K562 (cell line): ENCODE results near the gene ZNF716. TPM values are rescaled to one million over a fixed set of nuclear protein-coding genes. Genes with fewer than 3 reads are reported as not detected.
"Not testable (repeated sequence)": the region's sequence is repeated elsewhere in the genome, so short reads cannot be mapped to it uniquely, and the experiment has no call there.

ENCODE experiments used
- ATAC-seq: fragments of 200-7000 bp; cut with Tn5 transposase; 3 replicates; pipeline ENCODE4 v1.9.1; 2020; ENCODE audit warnings: moderate library complexity
- BruUV-seq: library from RNA; stranded (reverse); fragments of 400-500 nt; replicated peaks from 2 replicates; lab custom pipeline; 2021; lab: Mats Ljungman, UMichigan
- CTCF ChIA-PET: fragments of 300-600 bp; formaldehyde crosslinking; extraction: SDS; loops from one replicate; lab custom pipeline; 2021; ENCODE audit warnings: low intra/inter-chr PET ratio; lab: Yijun Ruan, JAX
- POLR2A ChIA-PET: fragments of 300-600, 350-650 bp; sonication (Branson Sonifier 250); formaldehyde crosslinking; extraction: SDS; loops from one replicate; lab custom pipeline; 2021; ENCODE audit warnings: antibody characterized with exemption, inconsistent platforms; lab: Yijun Ruan, JAX
- DNase-seq, 4 experiments: peaks; one replicate each; pipeline versions ENCODE4 v3.0.0 to v3.0.0-alpha.2; 2011 to 2018; ENCODE audit warnings: low spot score in 3 of 4, mixed read lengths in 3 of 4; ENCODE audit errors: extremely low read depth in 1 of 4
- FAIRE-seq: peaks from 2 replicates; lab custom pipeline; 2011; peaks lifted over from hg19 to GRCh38; lab: Jason Lieb, UNC
- H2AFZ ChIP-seq: 2 replicates; pipeline ENCODE4 v1.6.0; 2011; ENCODE audit warnings: low read depth, low read length, control low read depth, inconsistent platforms
- H3K27ac ChIP-seq: fragments of 200-600 bp; 3 replicates; pipeline ENCODE4 v1.8.0; 2011; ENCODE audit warnings: low read depth, mild to moderate bottlenecking, control low read depth, inconsistent platforms, low read length, moderate library complexity, mixed read lengths; ENCODE audit errors: extremely low read depth
- H3K27me3 ChIP-seq, 2 experiments: fragments of 300-600 bp in 1 of 2; 2 replicates in 1 of 2; 3 replicates in 1 of 2; pipeline versions ENCODE4 v1.6.0 to v1.8.0; 2011; ENCODE audit warnings: inconsistent platforms in 2 of 2, low read length in 2 of 2, mild to moderate bottlenecking in 1 of 2, mixed read lengths in 1 of 2, moderate library complexity in 1 of 2; ENCODE audit not compliant: control insufficient read depth in 2 of 2, insufficient read depth in 2 of 2
- H3K36me3 ChIP-seq: fragments of 300-600 bp; 3 replicates; pipeline ENCODE4 v1.8.0; 2011; ENCODE audit warnings: mild to moderate bottlenecking, low read length, inconsistent platforms; ENCODE audit not compliant: control insufficient read depth, insufficient read depth
- H3K4me1 ChIP-seq, 2 experiments: fragments of 200-600 bp in 1 of 2; replicated peaks in 1 of 2; 2 replicates in 1 of 2; 3 replicates in 1 of 2; pipeline versions ENCODE4 v1.5.1 to v1.8.0; 2011; ENCODE audit warnings: inconsistent platforms in 2 of 2, low read length in 2 of 2, mild to moderate bottlenecking in 1 of 2, mixed read lengths in 1 of 2, moderate library complexity in 1 of 2; ENCODE audit not compliant: control insufficient read depth in 2 of 2, insufficient read depth in 2 of 2
- H3K4me2 ChIP-seq: 2 replicates; pipeline ENCODE4 v1.6.1; 2011; ENCODE audit warnings: low read length, control low read depth, inconsistent platforms, mixed read lengths; ENCODE audit not compliant: insufficient read depth
- H3K4me3 ChIP-seq: fragments of 200-600 bp; sonication (generic), shearing (Covaris generic); 2 replicates; pipeline ENCODE4 v1.5.1; 2016; ENCODE audit warnings: control low read depth, inconsistent platforms
- H3K79me2 ChIP-seq: fragments of 200-600 bp; 3 replicates; pipeline ENCODE4 v1.8.0; 2011; ENCODE audit warnings: low read length, inconsistent platforms; ENCODE audit not compliant: control insufficient read depth, insufficient read depth
- H3K9ac ChIP-seq, 2 experiments: 2 replicates each; pipeline versions ENCODE4 v1.6.0 to v1.6.1; 2011; ENCODE audit warnings: low read depth in 2 of 2, low read length in 2 of 2, control low read depth in 1 of 2, inconsistent platforms in 1 of 2, mild to moderate bottlenecking in 1 of 2, mixed read lengths in 1 of 2; ENCODE audit not compliant: insufficient read depth in 1 of 2
- H3K9me1 ChIP-seq: one replicate; pipeline ENCODE4 v1.6.0; 2011; ENCODE audit warnings: inconsistent platforms, mild to moderate bottlenecking, low read length, moderate library complexity; ENCODE audit not compliant: control insufficient read depth, insufficient read depth
- H3K9me3 ChIP-seq: replicated peaks from 2 replicates; pipeline ENCODE4 v1.5.1; 2011; ENCODE audit warnings: low read depth, low read length, inconsistent platforms; ENCODE audit not compliant: control insufficient read depth, insufficient read depth
- H4K20me1 ChIP-seq: replicated peaks from 2 replicates; pipeline ENCODE4 v1.6.1; 2011; ENCODE audit warnings: low read length, inconsistent platforms, mixed read lengths; ENCODE audit not compliant: control insufficient read depth, insufficient read depth
- DDX20 ChIP-seq: fragments of 450-650 bp; IDR thresholded peaks from 2 replicates; pipeline ENCODE4 v1.6.1; 2016; ENCODE audit warnings: missing genetic modification characterization, low read depth, mild to moderate bottlenecking, missing compliant biosample characterization, moderate library complexity
- MIER1 ChIP-seq: fragments of 450-650 bp; IDR thresholded peaks from 2 replicates; pipeline ENCODE4 v1.6.1; 2016; ENCODE audit warnings: antibody characterized with exemption, mild to moderate bottlenecking, low read depth
- NBN ChIP-seq: fragments of 450-650 bp; IDR thresholded peaks from 2 replicates; pipeline ENCODE4 v1.6.1; 2016; ENCODE audit warnings: low read depth, mild to moderate bottlenecking
- RNF2 ChIP-seq: sonication (generic); IDR thresholded peaks from 2 replicates; pipeline ENCODE4 v1.6.1; 2016
- SRSF1 ChIP-seq: fragments of 200-400 bp; formaldehyde crosslinking; IDR thresholded peaks from 2 replicates; pipeline ENCODE4 v1.6.1; 2017; ENCODE audit warnings: mild to moderate bottlenecking, low read depth, low read length, moderate library complexity
- WGBS: fragments of 100-300 bp; shearing (Covaris generic); methylation state at CpG from one replicate; pipeline ENCODE4 v1.1.6; 2016; ENCODE audit warnings: low coverage, mixed read lengths; ENCODE audit not compliant: insufficient coverage; ENCODE audit errors: missing lambda C conversion rate; 5-methylcytosine and 5-hydroxymethylcytosine counted together
- in situ Hi-C: fragments of 300-500 bp; cut with MboI; formaldehyde crosslinking; loops from 4 replicates; pipeline ENCODE4 v1.15.0; 2018; ENCODE audit warnings: inconsistent platforms, mixed read lengths
- intact Hi-C: fragments of 100-400 bp; cut with micrococcal nuclease; formaldehyde crosslinking; loops from 2 replicates; pipeline ENCODE4 v1.14.2; 2022
- polyA plus RNA-seq, 8 experiments: library from polyadenylated mRNA; depleted of rRNA in 4 of 8; stranded (reverse) in 5 of 8; unstranded in 3 of 8; fragments of >200 nt; fragmentation: Nextera tagmentation in 2 of 8; fragmentation: Illumina TruSeq in 1 of 8; extraction: Ambion mirVana in 2 of 8; extraction: Trizol in 1 of 8; gene quantifications; 2 replicates each; pipeline versions ENCODE4 v1.2.1 to v1.2.3, GENCODE V29; 2011 to 2014; ENCODE audit warnings: inconsistent platforms in 1 of 8, missing spikeins in 1 of 8
- total RNA-seq, 7 experiments: library from RNA; depleted of rRNA in 6 of 7; stranded (reverse); fragments of >200 nt in 6 of 7; fragmentation: Illumina TruSeq in 2 of 7; extraction: Trizol in 2 of 7; gene quantifications; 2 replicates each; pipeline versions ENCODE4 v1.2.1 to v1.2.3, GENCODE V29; 2011 to 2021; ENCODE audit warnings: low replicate concordance in 1 of 7
- TF ChIP-seq, protein P1 (sequence below): fragments of 250-450 bp; sonication (Bioruptor Pico); IDR thresholded peaks from 2 replicates; pipeline ENCODE4 v1.5.0; 2022; ENCODE audit warnings: mild to moderate bottlenecking
- TF ChIP-seq, protein P2 (sequence below): fragments of 450-650 bp; IDR thresholded peaks from 2 replicates; pipeline ENCODE4 v1.7.1; 2018; ENCODE audit warnings: mild to moderate bottlenecking, low read depth; ENCODE audit not compliant: partially characterized antibody

Gene ZNF716
- total and polyA plus RNA-seq, 9 of the 15 experiments (the other 6 are each of a cell fraction or from before 2014, with no cell fraction given), result not detected

DNA sequence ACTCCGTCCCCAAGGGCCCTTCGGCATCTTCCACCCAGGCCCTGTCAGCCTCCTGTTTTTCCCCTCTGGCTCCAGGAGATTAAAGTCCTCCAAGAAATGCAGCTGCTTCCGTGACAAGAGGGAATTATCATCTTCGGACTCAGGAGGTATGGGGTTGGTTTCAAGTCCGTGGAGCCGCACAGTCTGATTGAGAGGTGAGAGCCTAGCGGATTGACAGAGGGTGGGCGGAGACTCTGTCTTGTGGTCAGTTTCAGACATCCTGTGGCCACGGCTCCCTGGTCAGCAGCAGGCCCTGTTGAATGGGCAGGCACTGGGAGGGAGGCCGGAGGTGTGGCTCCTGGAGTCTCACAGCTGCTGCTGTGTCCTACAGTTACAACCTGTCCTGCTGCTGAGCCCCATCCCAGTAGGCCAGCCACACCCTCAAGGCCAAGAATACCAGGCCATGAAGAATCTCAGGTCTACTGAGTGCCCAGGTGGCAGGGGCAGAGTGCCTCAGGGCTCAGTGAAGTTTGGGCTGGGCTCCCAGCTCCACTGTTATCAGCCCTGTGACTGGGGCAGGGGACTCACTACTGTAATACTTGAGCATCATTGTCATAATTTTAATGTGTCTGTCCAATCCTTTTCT is 49.3 kb upstream of the ZNF716 start (continued):
- TF ChIP-seq, protein P1, sequence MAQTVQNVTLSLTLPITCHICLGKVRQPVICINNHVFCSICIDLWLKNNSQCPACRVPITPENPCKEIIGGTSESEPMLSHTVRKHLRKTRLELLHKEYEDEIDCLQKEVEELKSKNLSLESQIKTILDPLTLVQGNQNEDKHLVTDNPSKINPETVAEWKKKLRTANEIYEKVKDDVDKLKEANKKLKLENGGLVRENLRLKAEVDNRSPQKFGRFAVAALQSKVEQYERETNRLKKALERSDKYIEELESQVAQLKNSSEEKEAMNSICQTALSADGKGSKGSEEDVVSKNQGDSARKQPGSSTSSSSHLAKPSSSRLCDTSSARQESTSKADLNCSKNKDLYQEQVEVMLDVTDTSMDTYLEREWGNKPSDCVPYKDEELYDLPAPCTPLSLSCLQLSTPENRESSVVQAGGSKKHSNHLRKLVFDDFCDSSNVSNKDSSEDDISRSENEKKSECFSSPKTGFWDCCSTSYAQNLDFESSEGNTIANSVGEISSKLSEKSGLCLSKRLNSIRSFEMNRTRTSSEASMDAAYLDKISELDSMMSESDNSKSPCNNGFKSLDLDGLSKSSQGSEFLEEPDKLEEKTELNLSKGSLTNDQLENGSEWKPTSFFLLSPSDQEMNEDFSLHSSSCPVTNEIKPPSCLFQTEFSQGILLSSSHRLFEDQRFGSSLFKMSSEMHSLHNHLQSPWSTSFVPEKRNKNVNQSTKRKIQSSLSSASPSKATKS (CRISPR knock-in tag), result no peak
- TF ChIP-seq, protein P2, sequence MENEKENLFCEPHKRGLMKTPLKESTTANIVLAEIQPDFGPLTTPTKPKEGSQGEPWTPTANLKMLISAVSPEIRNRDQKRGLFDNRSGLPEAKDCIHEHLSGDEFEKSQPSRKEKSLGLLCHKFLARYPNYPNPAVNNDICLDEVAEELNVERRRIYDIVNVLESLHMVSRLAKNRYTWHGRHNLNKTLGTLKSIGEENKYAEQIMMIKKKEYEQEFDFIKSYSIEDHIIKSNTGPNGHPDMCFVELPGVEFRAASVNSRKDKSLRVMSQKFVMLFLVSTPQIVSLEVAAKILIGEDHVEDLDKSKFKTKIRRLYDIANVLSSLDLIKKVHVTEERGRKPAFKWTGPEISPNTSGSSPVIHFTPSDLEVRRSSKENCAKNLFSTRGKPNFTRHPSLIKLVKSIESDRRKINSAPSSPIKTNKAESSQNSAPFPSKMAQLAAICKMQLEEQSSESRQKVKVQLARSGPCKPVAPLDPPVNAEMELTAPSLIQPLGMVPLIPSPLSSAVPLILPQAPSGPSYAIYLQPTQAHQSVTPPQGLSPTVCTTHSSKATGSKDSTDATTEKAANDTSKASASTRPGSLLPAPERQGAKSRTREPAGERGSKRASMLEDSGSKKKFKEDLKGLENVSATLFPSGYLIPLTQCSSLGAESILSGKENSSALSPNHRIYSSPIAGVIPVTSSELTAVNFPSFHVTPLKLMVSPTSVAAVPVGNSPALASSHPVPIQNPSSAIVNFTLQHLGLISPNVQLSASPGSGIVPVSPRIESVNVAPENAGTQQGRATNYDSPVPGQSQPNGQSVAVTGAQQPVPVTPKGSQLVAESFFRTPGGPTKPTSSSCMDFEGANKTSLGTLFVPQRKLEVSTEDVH, result no peak
- TF ChIP-seq MIER1 (no peak), SRSF1 (no peak), RNF2 (no peak), DDX20 (tag) (no peak), NBN (no peak)

DNA sequence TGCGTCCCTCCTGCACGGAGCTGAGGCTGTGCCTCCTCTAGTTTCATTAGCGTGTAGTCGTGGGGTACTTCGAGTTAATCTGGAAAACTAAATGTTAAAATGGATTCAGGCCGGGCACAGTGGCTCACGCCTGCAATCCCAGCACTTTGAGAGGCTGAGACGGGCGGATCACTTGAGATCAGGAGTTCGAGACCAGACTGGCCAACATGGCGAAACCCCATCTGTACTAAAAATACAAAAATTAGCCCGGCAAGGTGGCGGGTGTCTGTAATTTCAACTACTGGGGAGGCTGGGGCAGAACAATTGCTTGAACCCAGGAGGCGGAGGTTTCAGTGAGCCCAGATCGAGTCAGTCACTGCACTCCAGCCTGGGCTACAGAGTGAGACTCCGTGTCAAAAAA is 46.9 kb upstream of the ZNF716 start:
- BruUV-seq, FAIRE-seq, POLR2A ChIA-PET, H3K27ac ChIP-seq, H4K20me1 ChIP-seq, DNase-seq, in situ Hi-C loops, H3K4me2 ChIP-seq, H3K9me3 ChIP-seq, H3K9me1 ChIP-seq, H3K27me3 ChIP-seq, H2AFZ ChIP-seq, H3K36me3 ChIP-seq, ATAC-seq, H3K79me2 ChIP-seq, CTCF ChIA-PET, H3K4me3 ChIP-seq, H3K4me1 ChIP-seq, intact Hi-C loops, H3K9ac ChIP-seq: not testable (repeated sequence)
- 1% methylated on average over 16 of the region's 16 CpGs for WGBS
